Ectodermal cell (in vitro differentiated cells): ENCODE results near the gene RBL2.
"Not testable (repeated sequence)": the region's sequence is repeated elsewhere in the genome, so short reads cannot be mapped to it uniquely, and the experiment has no call there.

Experiments
- H3K27ac ChIP-seq: 2 replicates; pipeline ENCODE4 v1.7.0; 2013; ENCODE audit warnings: mild to moderate bottlenecking, low read depth, low read length; ENCODE audit not compliant: insufficient read depth, poor library complexity, severe bottlenecking
- H3K27me3 ChIP-seq: 2 replicates; pipeline ENCODE4 v1.7.0; 2013; ENCODE audit warnings: mild to moderate bottlenecking, low read length; ENCODE audit not compliant: insufficient read depth, control insufficient read depth, poor library complexity, severe bottlenecking
- H3K36me3 ChIP-seq: one replicate; pipeline ENCODE4 v1.7.0; 2013; ENCODE audit warnings: low read length; ENCODE audit not compliant: control insufficient read depth, insufficient read depth
- H3K4me1 ChIP-seq: one replicate; pipeline ENCODE4 v1.7.0; 2013; ENCODE audit warnings: low read length; ENCODE audit not compliant: control insufficient read depth, insufficient read depth
- H3K4me3 ChIP-seq: 2 replicates; pipeline ENCODE4 v1.7.0; 2013; ENCODE audit warnings: low read depth, low read length, control low read depth; ENCODE audit not compliant: insufficient read depth
- H3K9me3 ChIP-seq: 2 replicates; pipeline ENCODE4 v1.7.0; 2013; ENCODE audit warnings: mild to moderate bottlenecking, low read length, moderate library complexity; ENCODE audit not compliant: control insufficient read depth
- WGBS, 2 experiments: methylation state at CpG; one replicate each; pipeline ENCODE4 v1.1.7; 2013; ENCODE audit warnings: missing lambda C conversion rate in 2 of 2; 5-methylcytosine and 5-hydroxymethylcytosine counted together

Gene RBL2

DNA sequence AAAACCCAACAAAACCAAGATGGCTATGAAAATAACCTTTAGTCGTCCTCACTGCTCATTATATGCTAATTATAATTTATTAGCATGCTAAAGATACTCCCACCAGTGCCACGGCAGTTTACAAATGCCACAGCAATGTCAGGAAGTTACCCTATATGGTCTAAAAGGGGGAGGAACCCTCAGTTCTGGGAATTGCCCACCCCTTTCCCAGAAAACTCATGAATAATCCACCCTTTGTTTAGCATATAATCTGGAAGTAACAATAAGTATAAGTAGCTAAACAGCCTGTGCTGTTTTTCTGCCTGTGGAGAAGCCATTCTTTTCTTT, 14.9 kb upstream of the RBL2 start:
- H3K9me3 ChIP-seq, H3K27ac ChIP-seq, H3K36me3 ChIP-seq, H3K27me3 ChIP-seq, H3K4me1 ChIP-seq, H3K4me3 ChIP-seq: not testable (repeated sequence)
- WGBS, 2 experiments, result 50% methylated on average over 1 of the region's 2 CpGs

GRCh38 chr16:53421248-53421647, 13.0 kb upstream of the RBL2 start:
- Histone ChIP-seq H3K27me3 (no peaks in the 10 kb centered on the region), H3K4me1 (no peaks in the 10 kb centered on the region), H3K4me3 (no peak overlapping the region), H3K27ac (no peak overlapping the region), H3K9me3 (peaks cover 4% of the 10 kb centered on the region), H3K36me3 (no peaks in the 10 kb centered on the region)
- 94 to 96% methylated on average over 24 of the region's 24 CpGs for WGBS, 2 experiments

GRCh38 chr16:53423968-53424367, 10.3 kb upstream of the RBL2 start:
- WGBS, 2 experiments, result 90 to 92% methylated on average over 1 of the region's 1 CpG
- not testable (repeated sequence) for H3K27ac ChIP-seq, H3K9me3 ChIP-seq, H3K36me3 ChIP-seq, H3K4me3 ChIP-seq, H3K27me3 ChIP-seq, H3K4me1 ChIP-seq

DNA sequence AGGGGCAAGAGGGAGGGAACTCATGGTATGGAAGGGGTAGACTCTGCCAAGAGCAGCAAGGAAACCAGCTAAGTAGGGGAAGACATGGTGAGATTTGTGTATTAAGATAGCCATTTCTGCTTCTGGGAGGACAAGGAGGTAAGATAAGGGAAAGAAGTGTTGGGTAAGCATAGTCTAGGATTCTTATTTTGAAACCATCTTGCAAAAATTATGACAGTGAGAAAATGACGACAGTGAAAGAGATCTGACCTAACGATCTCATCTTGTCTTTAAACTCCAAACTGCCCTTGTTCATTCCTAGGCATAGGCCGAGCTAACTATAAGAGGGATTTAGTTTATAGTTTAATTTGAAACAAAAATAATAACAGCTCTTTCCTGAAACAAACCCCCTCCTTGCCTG, 5.6 kb upstream of the RBL2 start:
- Histone ChIP-seq H3K27me3 (no peaks in the 10 kb centered on the region), H3K27ac (no peak overlapping the region), H3K36me3 (no peaks in the 10 kb centered on the region), H3K9me3 (peaks cover under 1% of the 10 kb centered on the region), H3K4me3 (no peak overlapping the region), H3K4me1 (no peaks in the 10 kb centered on the region)
- WGBS, 2 experiments, result 90 to 95% methylated on average over 2 to 3 of the region's 3 CpGs

DNA sequence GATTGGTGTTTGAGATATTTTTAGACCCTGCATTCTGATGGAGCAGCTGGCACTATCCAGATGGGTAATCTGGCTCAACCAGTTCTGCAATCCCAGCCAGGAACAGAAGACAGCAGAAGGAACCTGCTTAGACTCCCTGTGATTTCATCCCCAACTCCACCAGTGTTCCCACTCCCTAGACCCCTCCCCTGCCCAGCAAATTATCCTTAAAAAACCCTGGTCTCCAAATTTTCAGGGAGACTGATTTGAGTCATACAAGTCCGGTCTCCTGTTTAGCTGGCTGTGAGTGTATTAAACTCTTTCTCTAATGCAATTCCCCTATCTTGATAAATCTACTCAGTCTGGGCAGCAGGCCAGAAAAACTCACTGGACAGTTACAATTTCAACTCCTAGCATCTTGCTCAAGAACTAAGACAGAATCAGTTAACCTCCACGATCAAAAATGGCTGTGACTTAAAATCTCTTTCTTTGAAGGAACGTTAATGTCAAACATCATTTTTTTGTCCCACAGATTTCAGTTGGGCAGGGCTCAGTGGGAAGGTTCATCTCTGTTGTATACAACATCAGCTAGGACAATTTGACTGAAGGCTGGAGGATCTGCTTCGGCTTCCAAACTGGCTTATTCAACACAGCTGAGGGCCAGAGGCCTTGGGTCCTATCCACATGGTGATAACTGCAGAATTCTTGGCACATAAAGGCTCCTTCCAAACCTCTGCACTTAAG, 4.9 kb upstream of the RBL2 start:
- WGBS, 2 experiments, result 91% methylated on average over 4 of the region's 4 CpGs
- Histone ChIP-seq H3K4me3 (no peak overlapping the region), H3K4me1 (no peaks in the 10 kb centered on the region), H3K27ac (no peak overlapping the region), H3K27me3 (no peaks in the 10 kb centered on the region), H3K36me3 (no peaks in the 10 kb centered on the region), H3K9me3 (no peaks in the 10 kb centered on the region)

DNA sequence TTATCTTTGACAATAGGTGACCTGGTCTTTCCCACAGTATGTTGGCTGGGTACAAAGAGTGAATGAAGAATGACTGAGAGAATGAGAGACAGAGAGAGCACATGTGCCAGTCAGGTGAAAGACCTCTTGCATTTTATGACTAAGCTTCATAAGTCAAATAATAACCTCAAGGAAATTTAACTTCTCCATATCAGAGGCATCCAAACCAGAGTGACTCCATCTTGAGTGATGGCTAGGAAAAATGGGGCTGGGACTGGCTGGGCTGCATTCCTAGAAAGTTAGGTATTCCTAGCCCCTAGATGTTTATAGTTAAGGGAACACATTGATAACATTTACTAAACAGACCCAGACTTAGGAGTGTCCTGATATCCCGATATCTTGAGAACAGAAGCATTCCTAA, 3.9 kb upstream of the RBL2 start:
- H3K4me3 ChIP-seq, result no peak overlapping the region
- H3K4me1 ChIP-seq, result no peaks in the 10 kb centered on the region
- no peaks in the 10 kb centered on the region for H3K27me3 ChIP-seq
- no peak overlapping the region for H3K27ac ChIP-seq
- 100% methylated on average over 1 of the region's 1 CpG; no CpG with 5 or more reads in 1 of the 2 experiments for WGBS, 2 experiments
- H3K9me3 ChIP-seq, result no peaks in the 10 kb centered on the region
- no peaks in the 10 kb centered on the region for H3K36me3 ChIP-seq

GRCh38 chr16:53433509-53433908, 762 bp upstream of the RBL2 start:
- Histone ChIP-seq H3K4me1 (peaks cover 5% of the 10 kb centered on the region), H3K27me3 (no peaks in the 10 kb centered on the region), H3K27ac (no peak overlapping the region), H3K4me3 (peak overlapping the region; percentile 97), H3K36me3 (no peaks in the 10 kb centered on the region), H3K9me3 (no peaks in the 10 kb centered on the region)
- WGBS, 2 experiments, result 86 to 89% methylated on average over 7 of the region's 7 CpGs

DNA sequence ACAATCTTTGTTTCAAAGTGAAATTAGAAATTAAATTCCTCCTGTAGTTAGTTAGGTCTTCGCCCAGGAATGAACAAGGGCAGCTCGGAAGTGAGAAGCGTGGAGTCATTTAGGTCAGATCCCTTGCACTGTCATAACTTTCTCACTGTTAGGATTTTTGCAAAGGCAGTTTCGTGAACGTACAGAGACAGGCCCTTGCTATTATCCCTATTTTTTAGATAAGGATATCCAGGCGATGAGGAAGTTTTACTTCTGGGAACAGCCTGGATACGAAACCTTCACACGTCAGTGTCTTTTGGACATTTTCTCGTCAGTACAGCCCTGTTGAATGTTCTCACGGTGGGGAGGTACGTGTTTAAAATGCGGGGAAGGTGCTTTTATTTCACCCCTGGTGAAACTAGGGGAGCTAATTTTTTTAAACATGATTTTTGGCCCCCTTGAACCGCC, 318 bp upstream of the RBL2 start:
- Histone ChIP-seq H3K4me3 (peak overlapping the region; percentile 97), H3K9me3 (no peaks in the 10 kb centered on the region), H3K4me1 (peaks cover 5% of the 10 kb centered on the region), H3K36me3 (no peaks in the 10 kb centered on the region), H3K27ac (no peak overlapping the region), H3K27me3 (no peaks in the 10 kb centered on the region)
- WGBS, 2 experiments, result 45% methylated on average over 13 of the region's 13 CpGs

DNA sequence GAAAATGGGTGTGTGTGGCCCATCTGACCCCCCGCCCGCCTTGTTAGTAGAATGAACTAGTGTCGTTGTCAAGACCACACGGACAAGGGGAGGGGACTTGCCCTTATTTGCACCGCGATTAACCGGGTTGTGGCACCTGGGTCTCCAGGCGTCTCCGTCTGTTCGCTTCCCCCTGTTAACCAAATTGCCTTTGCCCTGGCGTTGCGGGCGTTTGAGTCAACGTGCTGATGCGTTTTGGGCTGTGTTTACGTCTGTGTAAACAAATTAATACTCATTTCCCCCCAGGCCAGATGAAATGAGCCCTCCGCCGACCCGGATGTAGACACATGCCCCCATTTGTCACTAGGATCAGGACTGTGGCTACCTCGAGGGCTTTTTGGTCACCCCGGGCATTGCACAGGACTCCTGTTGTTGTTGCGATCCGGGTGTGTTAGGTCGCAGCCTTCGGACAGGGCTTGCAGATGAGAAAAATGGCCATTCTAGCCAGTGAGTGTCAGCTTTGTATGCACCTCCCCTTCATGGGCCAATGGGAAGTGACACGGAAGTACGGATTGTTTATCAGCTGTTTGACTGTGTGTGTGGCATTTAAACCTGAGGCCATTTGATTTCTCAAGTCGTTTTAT, 906 bp downstream of the RBL2 start:
- no peaks in the 10 kb centered on the region for H3K9me3 ChIP-seq
- peak overlapping the region; percentile 62 for H3K27ac ChIP-seq
- 1% methylated on average over 28 of the region's 28 CpGs for WGBS, 2 experiments
- no peaks in the 10 kb centered on the region for H3K36me3 ChIP-seq
- peak overlapping the region; percentile 97 for H3K4me3 ChIP-seq
- H3K27me3 ChIP-seq, result no peaks in the 10 kb centered on the region
- peaks cover 5% of the 10 kb centered on the region for H3K4me1 ChIP-seq

GRCh38 chr16:53440125-53440524, 5.9 kb downstream of the RBL2 start:
- 82 to 84% methylated on average over 4 to 5 of the region's 5 CpGs for WGBS, 2 experiments
- no peaks in the 10 kb centered on the region for H3K36me3 ChIP-seq
- no peaks in the 10 kb centered on the region for H3K9me3 ChIP-seq
- H3K4me3 ChIP-seq, result no peak overlapping the region
- H3K27ac ChIP-seq, result no peak overlapping the region
- H3K4me1 ChIP-seq, result peaks cover 5% of the 10 kb centered on the region
- H3K27me3 ChIP-seq, result no peaks in the 10 kb centered on the region
